Neural progenitor cell (in vitro differentiated cells): ENCODE results near the gene DRC3. TPM values are rescaled to one million over a fixed set of nuclear protein-coding genes. Genes with fewer than 3 reads are reported as not detected.
"Not testable (repeated sequence)": the region's sequence is repeated elsewhere in the genome, so short reads cannot be mapped to it uniquely, and the experiment has no call there.

Experiments
- DNase-seq: peaks from one replicate; pipeline ENCODE4 v3.0.0-alpha.2; 2016; ENCODE audit warnings: low spot score
- H2AFZ ChIP-seq: fragments of 200-600 bp; sonication (generic); replicated peaks from 2 replicates; pipeline ENCODE4 v1.6.1; 2016; ENCODE audit warnings: antibody characterized with exemption
- H3F3A ChIP-seq: fragments of 200-600 bp; sonication (generic); 2 replicates; pipeline ENCODE4 v1.6.1; 2016; ENCODE audit warnings: antibody characterized with exemption, low read depth
- H3K27ac ChIP-seq: fragments of 200-600 bp; sonication (generic); 2 replicates; pipeline ENCODE4 v1.5.1; 2016; ENCODE audit warnings: mild to moderate bottlenecking
- H3K27me3 ChIP-seq: fragments of 200-600 bp; sonication (generic); 2 replicates; pipeline ENCODE4 v1.6.1; 2016; ENCODE audit warnings: mild to moderate bottlenecking, moderate library complexity
- H3K36me3 ChIP-seq: fragments of 200-600 bp; sonication (generic); 2 replicates; pipeline ENCODE4 v1.5.1; 2016
- H3K4me1 ChIP-seq: fragments of 200-600 bp; sonication (generic); 2 replicates; pipeline ENCODE4 v1.6.1; 2016; ENCODE audit warnings: mixed run types
- H3K4me2 ChIP-seq: fragments of 200-600 bp; sonication (generic); 2 replicates; pipeline ENCODE4 v1.6.1; 2016
- H3K4me3 ChIP-seq: fragments of 200-600 bp; sonication (generic); 2 replicates; pipeline ENCODE4 v1.5.1; 2016
- H3K79me2 ChIP-seq: fragments of 200-600 bp; sonication (generic); 2 replicates; pipeline ENCODE4 v1.6.1; 2016; ENCODE audit warnings: low read depth
- H3K9ac ChIP-seq: fragments of 200-600 bp; sonication (generic); 2 replicates; pipeline ENCODE4 v1.6.1; 2016
- H3K9me3 ChIP-seq: fragments of 200-600 bp; sonication (generic); 2 replicates; pipeline ENCODE4 v1.5.1; 2016; ENCODE audit warnings: low read depth
- H4K20me1 ChIP-seq: fragments of 200-600 bp; sonication (generic); 2 replicates; pipeline ENCODE4 v1.6.1; 2016; ENCODE audit warnings: low read depth
- H3K27ac Mint-ChIP-seq: 3 replicates; pipeline ENCODE4 v1.8.0; 2021; ENCODE audit warnings: mixed read lengths
- H3K27me3 Mint-ChIP-seq: 2 replicates; pipeline ENCODE4 v1.8.0; 2022; ENCODE audit warnings: low read depth, mild to moderate bottlenecking, inconsistent platforms, moderate library complexity, mixed read lengths; ENCODE audit not compliant: insufficient read depth
- H3K36me3 Mint-ChIP-seq: 3 replicates; pipeline ENCODE4 v1.8.0; 2021; ENCODE audit warnings: mixed read lengths
- H3K4me1 Mint-ChIP-seq: 3 replicates; pipeline ENCODE4 v1.8.0; 2021; ENCODE audit warnings: mixed read lengths
- H3K4me3 Mint-ChIP-seq: 3 replicates; pipeline ENCODE4 v1.8.0; 2021; ENCODE audit warnings: mild to moderate bottlenecking, moderate library complexity, mixed read lengths
- H3K9me3 Mint-ChIP-seq: 3 replicates; pipeline ENCODE4 v1.8.0; 2020; ENCODE audit warnings: mixed read lengths
- EZH2 ChIP-seq: fragments of 200-600 bp; sonication (generic); IDR thresholded peaks from 2 replicates; pipeline ENCODE4 v1.6.1; 2017; ENCODE audit warnings: antibody characterized with exemption, mild to moderate bottlenecking, moderate library complexity
- EZH2phosphoT487 ChIP-seq: fragments of 200-600 bp; sonication (generic); IDR thresholded peaks from 2 replicates; pipeline ENCODE4 v1.6.1; 2017; ENCODE audit warnings: antibody characterized with exemption
- total RNA-seq: library from RNA; depleted of rRNA; stranded (reverse); fragments of >200 nt; gene quantifications from 2 replicates; pipeline ENCODE4 v1.2.3, GENCODE V29; 2015; ENCODE audit warnings: low replicate concordance
- TF ChIP-seq, protein P1 (sequence below): fragments of 200-600 bp; sonication (generic); IDR thresholded peaks from 2 replicates; pipeline ENCODE4 v1.5.1; 2017; ENCODE audit warnings: antibody characterized with exemption, mild to moderate bottlenecking

The DRC3 gene
- total RNA-seq, 1 donor from 2014 or later: 0.07 TPM

GRCh38 chr17:17993852-17994251, 21.2 kb downstream of the DRC3 start:
- H3K79me2 ChIP-seq: no peaks in the 10 kb centered on the region
- H4K20me1 ChIP-seq: no peaks in the 10 kb centered on the region
- Mint-ChIP-seq H3K36me3 (no peaks in the 10 kb centered on the region), H3K4me1 (peaks cover 8% of the 10 kb centered on the region), H3K4me3 (no peak overlapping the region), H3K9me3 (no peaks in the 10 kb centered on the region), H3K27ac (no peak overlapping the region), H3K27me3 (peaks cover 4% of the 10 kb centered on the region)
- peak overlapping the region; percentile 76 for H2AFZ ChIP-seq
- TF ChIP-seq EZH2: no peak
- TF ChIP-seq, protein P1, sequence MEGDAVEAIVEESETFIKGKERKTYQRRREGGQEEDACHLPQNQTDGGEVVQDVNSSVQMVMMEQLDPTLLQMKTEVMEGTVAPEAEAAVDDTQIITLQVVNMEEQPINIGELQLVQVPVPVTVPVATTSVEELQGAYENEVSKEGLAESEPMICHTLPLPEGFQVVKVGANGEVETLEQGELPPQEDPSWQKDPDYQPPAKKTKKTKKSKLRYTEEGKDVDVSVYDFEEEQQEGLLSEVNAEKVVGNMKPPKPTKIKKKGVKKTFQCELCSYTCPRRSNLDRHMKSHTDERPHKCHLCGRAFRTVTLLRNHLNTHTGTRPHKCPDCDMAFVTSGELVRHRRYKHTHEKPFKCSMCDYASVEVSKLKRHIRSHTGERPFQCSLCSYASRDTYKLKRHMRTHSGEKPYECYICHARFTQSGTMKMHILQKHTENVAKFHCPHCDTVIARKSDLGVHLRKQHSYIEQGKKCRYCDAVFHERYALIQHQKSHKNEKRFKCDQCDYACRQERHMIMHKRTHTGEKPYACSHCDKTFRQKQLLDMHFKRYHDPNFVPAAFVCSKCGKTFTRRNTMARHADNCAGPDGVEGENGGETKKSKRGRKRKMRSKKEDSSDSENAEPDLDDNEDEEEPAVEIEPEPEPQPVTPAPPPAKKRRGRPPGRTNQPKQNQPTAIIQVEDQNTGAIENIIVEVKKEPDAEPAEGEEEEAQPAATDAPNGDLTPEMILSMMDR: no peak
- no peak overlapping the region for H3K4me2 ChIP-seq
- no peaks in the 10 kb centered on the region for H3F3A ChIP-seq
- no peaks in the 10 kb centered on the region for H3K4me1 ChIP-seq
- no peaks in the 10 kb centered on the region for H3K27me3 ChIP-seq
- no peak overlapping the region for H3K27ac ChIP-seq
- H3K4me3 ChIP-seq: no peak overlapping the region
- DNase-seq: no peak
- no peak overlapping the region for H3K9ac ChIP-seq
- H3K9me3 ChIP-seq: no peaks in the 10 kb centered on the region
- no peaks in the 10 kb centered on the region for H3K36me3 ChIP-seq

GRCh38 chr17:17994271-17995069, 21.8 kb downstream of the DRC3 start:
- H3K4me1 ChIP-seq: no peaks in the 10 kb centered on the region
- Mint-ChIP-seq H3K4me1 (peaks cover 10% of the 10 kb centered on the region), H3K27me3 (peaks cover 4% of the 10 kb centered on the region), H3K27ac (peak overlapping the region; percentile 50), H3K4me3 (no peak overlapping the region), H3K36me3 (no peaks in the 10 kb centered on the region), H3K9me3 (no peaks in the 10 kb centered on the region)
- H3K27ac ChIP-seq: no peak overlapping the region
- peak; percentile 82 for DNase-seq
- H4K20me1 ChIP-seq: no peaks in the 10 kb centered on the region
- H3K4me3 ChIP-seq: no peak overlapping the region
- no peaks in the 10 kb centered on the region for H3F3A ChIP-seq
- H3K4me2 ChIP-seq: no peak overlapping the region
- H3K9me3 ChIP-seq: no peaks in the 10 kb centered on the region
- H3K79me2 ChIP-seq: no peaks in the 10 kb centered on the region
- no peak overlapping the region for H3K9ac ChIP-seq
- H2AFZ ChIP-seq: peak overlapping the region; percentile 76
- H3K27me3 ChIP-seq: no peaks in the 10 kb centered on the region
- TF ChIP-seq, protein P1: peak; percentile 60
- TF ChIP-seq EZH2 (no peak), EZH2phosphoT487 (no peak)
- H3K36me3 ChIP-seq: no peaks in the 10 kb centered on the region

- H3K27ac Mint-ChIP-seq: peak overlapping the region; percentile 29
- H3K4me3 ChIP-seq, H3K4me2 ChIP-seq, H3K36me3 Mint-ChIP-seq, H3K27me3 Mint-ChIP-seq, H3K79me2 ChIP-seq, H3K4me1 ChIP-seq, H3K9me3 Mint-ChIP-seq, H4K20me1 ChIP-seq, H3K27me3 ChIP-seq, H3K9me3 ChIP-seq, H3F3A ChIP-seq, H3K36me3 ChIP-seq, H3K4me3 Mint-ChIP-seq, DNase-seq, H3K9ac ChIP-seq, H3K27ac ChIP-seq, H2AFZ ChIP-seq: not testable (repeated sequence)
- peaks cover 10% of the 10 kb centered on the region for H3K4me1 Mint-ChIP-seq
Measured at GRCh38 chr17:17995887-17996286, 23.2 kb downstream of the DRC3 start.

DNA sequence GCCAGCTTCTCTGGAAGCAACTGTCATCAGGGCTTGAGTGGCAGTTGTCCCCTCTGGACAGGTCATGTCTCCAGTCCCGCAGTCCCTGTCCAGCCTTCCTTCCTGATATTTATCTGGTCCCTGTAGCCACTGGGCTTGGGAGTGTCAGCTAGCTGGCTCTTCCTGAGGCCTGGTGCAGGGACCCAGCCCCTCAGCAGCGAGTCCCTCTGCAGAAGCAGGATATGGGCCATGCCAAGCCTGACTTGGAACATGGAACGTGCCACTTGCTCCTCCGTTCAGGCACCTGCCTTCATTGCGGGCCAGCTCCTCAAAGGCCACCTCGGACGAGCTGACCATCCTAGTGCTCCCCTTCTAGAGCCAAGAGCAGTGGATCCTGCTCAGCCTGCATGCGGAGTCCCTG, 26.3 kb downstream of the DRC3 start:
- Histone ChIP-seq H3K27me3 (no peaks in the 10 kb centered on the region), H4K20me1 (no peaks in the 10 kb centered on the region), H3K4me3 (no peak overlapping the region), H3K79me2 (no peaks in the 10 kb centered on the region), H3K4me2 (no peak overlapping the region), H3F3A (no peaks in the 10 kb centered on the region), H3K36me3 (no peaks in the 10 kb centered on the region), H3K9me3 (no peaks in the 10 kb centered on the region), H3K9ac (no peak overlapping the region), H3K4me1 (no peaks in the 10 kb centered on the region), H3K27ac (no peak overlapping the region), H2AFZ (no peak overlapping the region)
- TF ChIP-seq, protein P1: no peak
- TF ChIP-seq EZH2phosphoT487 (no peak), EZH2 (no peak)
- Mint-ChIP-seq H3K4me3 (no peak overlapping the region), H3K4me1 (peaks cover 10% of the 10 kb centered on the region), H3K9me3 (no peaks in the 10 kb centered on the region), H3K36me3 (no peaks in the 10 kb centered on the region), H3K27ac (no peak overlapping the region), H3K27me3 (peaks cover 2% of the 10 kb centered on the region)
- no peak for DNase-seq
